Measurements from ENCODE around the gene MET. TPM values are rescaled to one million over a fixed set of nuclear protein-coding genes. Genes with fewer than 3 reads are reported as not detected.

The MET gene
- total RNA-seq (2016; rRNA removed; fragmentation: Illumina TruSeq; extraction: Trizol) (23.3 and 31.5 TPM in 2 replicates), polyA plus RNA-seq (2011; rRNA removed) (20.4 and 21.8 TPM in 2 replicates), polyA minus RNA-seq (2011; rRNA and poly(A)+ RNA removed; ENCODE audit: low replicate concordance) (90.9 and 232 TPM in 2 replicates), Bru-seq, nascent RNA (percentile 84 among the genes with signal in this experiment), BruChase-seq, experiment 1, labeled RNA remaining after a 6-hour chase (percentile 79 among the genes with signal in this experiment), BruChase-seq, experiment 2, labeled RNA remaining after a 2-hour chase (percentile 72 among the genes with signal in this experiment)
- 6.7 and 9.1 TPM in 2 replicates for total RNA-seq (2016; cell fraction: cytosol; rRNA removed; fragmentation: Illumina TruSeq; extraction: Trizol; ENCODE audit: low read depth)
- 22.2 and 30.9 TPM in 2 replicates for total RNA-seq (2016; cell fraction: insoluble cytoplasmic fraction; rRNA removed; fragmentation: Illumina TruSeq; extraction: Trizol)
- total RNA-seq (2016; cell fraction: membrane; rRNA removed; fragmentation: Illumina TruSeq; extraction: Trizol) = 13.5 and 13.7 TPM in 2 replicates
- 41.6 and 49.0 TPM in 2 replicates for total RNA-seq (2016; cell fraction: nucleus; rRNA removed; fragmentation: Illumina TruSeq; extraction: Trizol)
- polyA plus RNA-seq (2011; cell fraction: cytosol; rRNA removed) = 12.9 and 19.5 TPM in 2 replicates
- 10.0 and 10.1 TPM in 2 replicates for polyA plus RNA-seq (2011; cell fraction: nucleus; rRNA removed)
- 29.8 and 37.6 TPM in 2 replicates for polyA plus RNA-seq (2012)
- 1.00 and 1.2 TPM in 2 replicates for polyA plus RNA-seq (2016; cell fraction: cytosol; fragmentation: Illumina TruSeq; extraction: Trizol; ENCODE audit: low read depth)
- polyA plus RNA-seq (2016; cell fraction: insoluble cytoplasmic fraction; fragmentation: Illumina TruSeq; extraction: Trizol; ENCODE audit: low read depth) = 12.2 TPM in 2 replicates
- 2.8 and 2.9 TPM in 2 replicates for polyA plus RNA-seq (2016; cell fraction: membrane; fragmentation: Illumina TruSeq; extraction: Trizol; ENCODE audit: low read depth)
- polyA plus RNA-seq (2016; cell fraction: nucleus; fragmentation: Illumina TruSeq; extraction: Trizol; ENCODE audit: insufficient read depth, low read depth) = 21.5 and 22.5 TPM in 2 replicates
- 55.1 and 63.9 TPM in 2 replicates for polyA minus RNA-seq (2011; cell fraction: cytosol; rRNA and poly(A)+ RNA removed)
- polyA minus RNA-seq (2011; cell fraction: nucleus; rRNA and poly(A)+ RNA removed) = 75.3 and 92.4 TPM in 2 replicates
- long read RNA-seq, experiment 1, partial matches to known transcripts = 10 of 12 reads
- long read RNA-seq, experiment 1, other reads (novel, unspliced or antisense) = 2 of 12 reads
- long read RNA-seq, experiment 2, full-length matches to known transcripts = 5 of 108 reads
- long read RNA-seq, experiment 2, partial matches to known transcripts = 97 of 108 reads
- long read RNA-seq, experiment 2, other reads (novel, unspliced or antisense) = 6 of 108 reads

GRCh38 chr7:116671681-116672595, at the start of gene MET:
Gene MET (plus strand): TSS chr7:116672196. CDS start chr7:116699085, 26,889 bp downstream.
- peak within 1 kb of the TSS; percentile 74 to 97 (median 77) for H3K4me3 ChIP-seq (replicated peaks in 1 of 3; ENCODE audit: insufficient read depth in 1 of 3, low read depth in 2 of 3, low read length in 3 of 3)
- peaks cover 37% of the 10 kb centered on the region for H3K4me1 ChIP-seq (ENCODE audit: insufficient read depth, low read length)
- intact Hi-C loops (cut with micrococcal nuclease; ENCODE audit: unreplicated experiment) = loop anchor here (1.0 to 5.0 kb wide), 4 partner anchors 79 to 415 kb away; no protein-coding TSS in a partner anchor
- no peaks in the 10 kb centered on the region; a peak in 1 of 5 replicates for H3K27me3 ChIP-seq (ENCODE audit: control insufficient read depth in 1 of 2, insufficient read depth in 2 of 2, low read length in 2 of 2)
- FAIRE-seq (peak; percentile 74), ATAC-seq (peak; percentile 96), DNase-seq (ENCODE audit: low spot score) (peak; percentile 80)
- H3K36me3 ChIP-seq (replicated peaks in 1 of 2; ENCODE audit: control insufficient read depth in 1 of 2, insufficient read depth in 2 of 2, low read length in 2 of 2) = no peaks in the 10 kb centered on the region
- 2% methylated on average over 20 of the region's 101 CpGs for WGBS (ENCODE audit: low lambda C conversion rate)
- ChIA-PET CTCF (ENCODE audit: low intra/inter-chr PET ratio, low total read pairs) (interaction anchor here (1.5 to 2.2 kb wide), 2 partner anchors 115 to 138 kb away, joined by 9 to 25 read pairs; no protein-coding TSS in a partner anchor), POLR2A (interaction anchor here (0.6 to 2.1 kb wide), 9 partner anchors 17 to 142 kb away, joined by 3 to 21 read pairs (median 3); no protein-coding TSS in a partner anchor)
- peak within 1 kb of the TSS; percentile 72 for H3K27ac ChIP-seq (ENCODE audit: extremely low read length, insufficient read depth, low read length)
- peak within 1 kb of the TSS; percentile 92 for H3K4me2 ChIP-seq (ENCODE audit: low read depth, low read length)
- H3K9ac ChIP-seq (ENCODE audit: insufficient read depth, low read depth, low read length) = peak within 1 kb of the TSS; percentile 87
- no peaks in the 10 kb centered on the region; the same call in 1 of the 2 replicates for H4K20me1 ChIP-seq (ENCODE audit: insufficient read depth, low read length)
- H3K9me3 ChIP-seq (ENCODE audit: low read length) = no peaks in the 10 kb centered on the region
- H2AFZ ChIP-seq (ENCODE audit: low read length) = peak within 1 kb of the TSS; percentile 66
- BruUV-seq (replicated peaks) = TSS peak; percentile 85
- in situ Hi-C loops (cut with HindIII; ENCODE audit: extremely low pct_ligation_motif_present, low pct_unique_long_range_greater_than_20kb) = loop anchor here (5.0 kb wide), 2 partner anchors 80 to 135 kb away; no protein-coding TSS in a partner anchor
- peaks cover 43% of the 10 kb centered on the region for H3K79me2 ChIP-seq (ENCODE audit: insufficient read depth, low read length)
- TF ChIP-seq, protein P1, sequence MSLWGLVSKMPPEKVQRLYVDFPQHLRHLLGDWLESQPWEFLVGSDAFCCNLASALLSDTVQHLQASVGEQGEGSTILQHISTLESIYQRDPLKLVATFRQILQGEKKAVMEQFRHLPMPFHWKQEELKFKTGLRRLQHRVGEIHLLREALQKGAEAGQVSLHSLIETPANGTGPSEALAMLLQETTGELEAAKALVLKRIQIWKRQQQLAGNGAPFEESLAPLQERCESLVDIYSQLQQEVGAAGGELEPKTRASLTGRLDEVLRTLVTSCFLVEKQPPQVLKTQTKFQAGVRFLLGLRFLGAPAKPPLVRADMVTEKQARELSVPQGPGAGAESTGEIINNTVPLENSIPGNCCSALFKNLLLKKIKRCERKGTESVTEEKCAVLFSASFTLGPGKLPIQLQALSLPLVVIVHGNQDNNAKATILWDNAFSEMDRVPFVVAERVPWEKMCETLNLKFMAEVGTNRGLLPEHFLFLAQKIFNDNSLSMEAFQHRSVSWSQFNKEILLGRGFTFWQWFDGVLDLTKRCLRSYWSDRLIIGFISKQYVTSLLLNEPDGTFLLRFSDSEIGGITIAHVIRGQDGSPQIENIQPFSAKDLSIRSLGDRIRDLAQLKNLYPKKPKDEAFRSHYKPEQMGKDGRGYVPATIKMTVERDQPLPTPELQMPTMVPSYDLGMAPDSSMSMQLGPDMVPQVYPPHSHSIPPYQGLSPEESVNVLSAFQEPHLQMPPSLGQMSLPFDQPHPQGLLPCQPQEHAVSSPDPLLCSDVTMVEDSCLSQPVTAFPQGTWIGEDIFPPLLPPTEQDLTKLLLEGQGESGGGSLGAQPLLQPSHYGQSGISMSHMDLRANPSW (CRISPR knock-in tag; IDR thresholded peaks at IDR 0.05; ENCODE audit: borderline replicate concordance) = 0 out of 2 replicates have a peak, but pooled peaks have one; percentile 34
- no peak for TF ChIP-seq CERS6 (CRISPR knock-in tag; IDR thresholded peaks at IDR 0.05)
- TF ChIP-seq, protein P2, sequence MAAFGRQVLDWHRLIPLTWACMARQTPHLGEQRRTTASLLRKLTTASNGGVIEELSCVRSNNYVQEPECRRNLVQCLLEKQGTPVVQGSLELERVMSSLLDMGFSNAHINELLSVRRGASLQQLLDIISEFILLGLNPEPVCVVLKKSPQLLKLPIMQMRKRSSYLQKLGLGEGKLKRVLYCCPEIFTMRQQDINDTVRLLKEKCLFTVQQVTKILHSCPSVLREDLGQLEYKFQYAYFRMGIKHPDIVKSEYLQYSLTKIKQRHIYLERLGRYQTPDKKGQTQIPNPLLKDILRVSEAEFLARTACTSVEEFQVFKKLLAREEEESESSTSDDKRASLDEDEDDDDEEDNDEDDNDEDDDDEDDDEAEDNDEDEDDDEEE (CRISPR knock-in tag; IDR thresholded peaks at IDR 0.05) = no peak; the same call in 1 of the 2 replicates
- peak; percentile 68; the same call in 1 of the 2 replicates for TF ChIP-seq TARDBP (CRISPR knock-in tag; IDR thresholded peaks at IDR 0.05)
- no peak for TF ChIP-seq FOXK2 (IDR thresholded peaks at IDR 0.05)
- no peak for TF ChIP-seq HMGA1 (CRISPR knock-in tag; conservative IDR thresholded peaks at IDR 0.05)
- TF ChIP-seq ZSCAN31 (CRISPR knock-in tag; IDR thresholded peaks at IDR 0.05; ENCODE audit: low read depth) = peak; percentile 91; the same call in 1 of the 2 replicates
- TF ChIP-seq ZNF552 (CRISPR knock-in tag; IDR thresholded peaks at IDR 0.05; ENCODE audit: borderline replicate concordance) = no peak
- TF ChIP-seq PRPF4 (IDR thresholded peaks at IDR 0.05; ENCODE audit: low read depth, low read length, poor library complexity, severe bottlenecking) = no peak
- no peak for TF ChIP-seq ZNF333 (CRISPR knock-in tag; IDR thresholded peaks at IDR 0.05; ENCODE audit: borderline replicate concordance)

Measured in HepG2 (cell line).